NT2/D1 (cell line): Measurements from ENCODE around the gene ARL16.

Experiments used
- SUZ12 ChIP-seq: IDR thresholded peaks from 2 replicates; pipeline ENCODE4 v1.6.1; 2011; ENCODE audit not compliant: insufficient read length, insufficient read depth; ENCODE audit errors: extremely low read depth
- YY1 ChIP-seq: IDR thresholded peaks from 2 replicates; pipeline ENCODE4 v1.6.1; 2011; ENCODE audit not compliant: insufficient read length, insufficient read depth
- ZNF274 ChIP-seq: IDR thresholded peaks from 2 replicates; pipeline ENCODE4 v1.6.1; 2011; ENCODE audit warnings: mild to moderate bottlenecking, low read depth, low read length

DNA sequence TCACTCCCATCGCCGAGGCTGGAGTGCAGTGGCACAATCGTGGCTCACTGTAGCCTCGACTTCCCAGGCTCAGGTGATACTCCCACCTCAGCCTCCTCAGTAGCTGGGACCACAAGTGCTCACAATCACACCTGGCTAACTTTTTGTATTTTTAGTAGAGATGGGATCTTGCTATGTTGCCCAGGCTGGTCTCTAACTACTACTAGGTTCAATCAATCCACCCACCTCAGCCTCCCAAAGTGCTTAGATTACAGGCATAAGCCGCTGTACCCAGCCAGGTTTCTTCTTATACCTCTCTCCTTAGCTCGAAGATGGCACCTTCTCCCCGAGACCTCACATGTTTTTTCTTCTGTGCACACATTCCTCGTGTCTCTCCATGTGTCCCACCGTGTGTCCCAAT is 43.6 kb downstream of the ARL16 start:
- TF ChIP-seq ZNF274, result no peak
- no peak for TF ChIP-seq YY1
- no peak for TF ChIP-seq SUZ12
